ENCODE results near the gene TSPAN17.

Gene TSPAN17

DNA sequence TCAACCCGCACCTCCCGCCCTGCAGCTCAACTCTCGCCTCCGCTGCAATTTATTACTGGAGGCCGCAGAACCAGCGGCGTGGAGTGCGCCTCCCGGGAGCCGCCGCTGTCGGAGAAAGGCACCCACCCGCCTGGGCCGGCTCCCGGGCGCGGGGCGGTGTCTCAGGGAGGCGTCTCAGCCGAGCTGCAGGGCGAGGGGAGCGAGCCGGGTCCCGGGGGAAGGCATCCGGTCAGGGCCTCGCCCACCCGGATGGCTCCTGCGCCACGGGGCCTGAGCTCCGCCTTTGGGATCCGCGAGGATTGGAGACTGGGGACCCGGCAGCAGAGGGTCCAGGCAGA is 32.9 kb downstream of the TSPAN17 start:
- H3K27ac ChIP-seq = no peak overlapping the region
- TF ChIP-seq, protein P1, sequence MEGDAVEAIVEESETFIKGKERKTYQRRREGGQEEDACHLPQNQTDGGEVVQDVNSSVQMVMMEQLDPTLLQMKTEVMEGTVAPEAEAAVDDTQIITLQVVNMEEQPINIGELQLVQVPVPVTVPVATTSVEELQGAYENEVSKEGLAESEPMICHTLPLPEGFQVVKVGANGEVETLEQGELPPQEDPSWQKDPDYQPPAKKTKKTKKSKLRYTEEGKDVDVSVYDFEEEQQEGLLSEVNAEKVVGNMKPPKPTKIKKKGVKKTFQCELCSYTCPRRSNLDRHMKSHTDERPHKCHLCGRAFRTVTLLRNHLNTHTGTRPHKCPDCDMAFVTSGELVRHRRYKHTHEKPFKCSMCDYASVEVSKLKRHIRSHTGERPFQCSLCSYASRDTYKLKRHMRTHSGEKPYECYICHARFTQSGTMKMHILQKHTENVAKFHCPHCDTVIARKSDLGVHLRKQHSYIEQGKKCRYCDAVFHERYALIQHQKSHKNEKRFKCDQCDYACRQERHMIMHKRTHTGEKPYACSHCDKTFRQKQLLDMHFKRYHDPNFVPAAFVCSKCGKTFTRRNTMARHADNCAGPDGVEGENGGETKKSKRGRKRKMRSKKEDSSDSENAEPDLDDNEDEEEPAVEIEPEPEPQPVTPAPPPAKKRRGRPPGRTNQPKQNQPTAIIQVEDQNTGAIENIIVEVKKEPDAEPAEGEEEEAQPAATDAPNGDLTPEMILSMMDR (IDR thresholded peaks at IDR 0.05) = no peak
- no peak for TF ChIP-seq ZFX (IDR thresholded peaks at IDR 0.05; ENCODE audit: borderline replicate concordance)

DNA sequence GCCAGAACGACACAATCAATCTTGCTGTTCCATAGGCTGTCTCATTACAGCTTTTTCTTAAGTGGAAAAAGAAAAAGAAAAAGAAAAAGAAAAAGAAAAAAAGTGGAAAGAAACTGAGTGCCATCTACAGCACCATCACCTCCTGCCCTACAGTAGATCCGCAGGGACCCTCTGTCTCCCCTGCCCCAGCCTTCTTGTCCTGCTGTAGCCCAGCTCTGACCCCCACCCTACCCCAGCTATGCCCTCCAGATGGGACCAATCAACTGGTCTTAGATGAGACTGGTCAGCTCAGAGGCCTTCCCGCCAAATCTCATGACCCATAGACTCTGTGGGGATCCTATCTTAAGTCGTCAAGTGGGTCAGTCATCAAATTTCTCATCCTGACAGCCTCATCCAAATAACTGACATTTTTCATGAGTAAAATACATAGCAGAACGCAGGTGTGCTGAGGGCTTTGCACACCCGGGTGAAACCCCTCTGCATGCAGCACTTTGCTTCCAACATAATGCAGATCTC is 34.8 kb downstream of the TSPAN17 start:
- TF ChIP-seq, protein P1 (IDR thresholded peaks at IDR 0.05) = no peak
- no peak for TF ChIP-seq ZFX (IDR thresholded peaks at IDR 0.05; ENCODE audit: borderline replicate concordance)
- no peak overlapping the region for H3K27ac ChIP-seq

DNA sequence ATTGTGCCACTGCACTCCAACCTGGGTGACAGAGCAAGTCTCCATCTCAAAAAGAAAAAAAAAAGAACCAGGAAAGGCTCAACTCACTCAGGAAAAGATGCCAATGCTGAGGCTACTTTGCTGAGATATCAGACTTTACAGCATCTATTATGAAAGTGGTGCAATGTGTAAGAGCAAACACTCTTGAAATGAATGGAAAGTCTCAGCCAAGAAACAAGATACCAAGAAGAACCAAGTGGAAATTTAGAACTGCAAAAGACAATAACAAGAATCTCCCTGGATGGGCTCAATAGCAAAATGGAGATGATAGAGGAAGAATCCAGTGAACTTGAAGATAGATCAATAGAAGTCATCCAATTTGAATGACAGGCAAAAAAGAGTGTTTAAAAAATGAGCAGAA is 37.7 kb downstream of the TSPAN17 start:
- no peak for TF ChIP-seq ZFX (IDR thresholded peaks at IDR 0.05; ENCODE audit: borderline replicate concordance)
- TF ChIP-seq, protein P1 (IDR thresholded peaks at IDR 0.05) = no peak
- H3K27ac ChIP-seq = no peak overlapping the region

DNA sequence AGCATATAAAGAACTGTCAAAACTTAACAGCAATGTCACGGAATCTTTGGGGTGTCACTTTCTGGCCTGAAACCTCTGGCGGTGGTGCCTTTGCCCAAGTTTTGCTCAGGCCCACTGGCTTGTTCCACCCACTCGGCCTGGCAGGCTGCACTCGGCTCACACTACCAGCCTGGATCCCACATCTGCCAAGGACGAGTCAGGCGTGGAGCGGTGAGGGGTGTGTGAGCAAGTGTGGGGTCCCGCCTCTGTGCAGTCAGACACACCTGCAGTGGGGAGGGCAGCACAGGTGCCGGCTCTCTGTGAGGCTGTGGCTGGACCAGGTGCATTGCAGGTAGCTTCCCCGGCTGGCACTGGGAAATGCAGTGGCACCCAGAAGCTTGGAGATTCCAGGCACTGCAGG is 40.0 kb downstream of the TSPAN17 start:
- TF ChIP-seq, protein P1 (IDR thresholded peaks at IDR 0.05) = no peak
- TF ChIP-seq ZFX (IDR thresholded peaks at IDR 0.05; ENCODE audit: borderline replicate concordance) = no peak
- no peak overlapping the region for H3K27ac ChIP-seq

DNA sequence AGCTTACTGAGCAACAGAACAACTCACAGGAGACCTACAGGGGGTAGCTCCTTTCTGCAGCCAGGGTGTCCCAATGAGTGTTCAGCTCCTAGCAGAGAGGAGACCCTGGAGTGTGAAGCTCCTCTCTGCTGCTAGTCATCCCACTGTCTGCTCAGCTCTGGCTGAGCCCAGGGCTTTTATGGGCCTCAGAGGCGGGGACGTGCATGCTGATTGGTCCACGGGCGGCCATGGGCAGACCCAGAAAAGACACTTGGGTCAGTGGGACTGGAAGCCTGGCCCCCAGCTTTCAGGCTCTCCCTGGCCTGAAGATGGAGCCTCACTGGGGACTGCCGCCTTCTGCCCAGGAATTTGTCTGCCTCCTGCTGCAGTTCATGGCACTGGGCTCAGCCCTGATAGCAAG is 40.6 kb downstream of the TSPAN17 start:
- no peak for TF ChIP-seq ZFX (IDR thresholded peaks at IDR 0.05; ENCODE audit: borderline replicate concordance)
- TF ChIP-seq, protein P1 (IDR thresholded peaks at IDR 0.05) = no peak
- no peak overlapping the region for H3K27ac ChIP-seq

DNA sequence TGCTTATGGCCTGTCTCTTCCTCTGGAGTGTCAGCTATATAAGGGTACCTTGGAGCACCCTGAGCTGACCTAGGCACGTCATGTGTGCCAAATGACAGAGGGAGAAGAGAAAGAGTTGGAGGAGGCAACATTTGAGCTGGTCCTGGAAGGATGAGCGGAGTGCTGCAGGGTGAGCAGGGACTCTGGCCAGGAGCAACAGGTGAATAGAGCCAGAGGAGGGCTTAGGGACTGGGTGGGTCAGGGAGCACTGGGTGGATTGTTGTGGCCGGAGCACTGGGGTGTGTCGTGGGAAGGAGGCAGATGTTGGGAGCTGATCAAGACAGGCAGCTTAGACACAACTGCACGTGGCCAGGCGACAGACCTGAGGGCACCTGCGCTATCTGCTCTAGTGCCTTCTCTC is 43.6 kb downstream of the TSPAN17 start:
- H3K27ac ChIP-seq = no peak overlapping the region
- TF ChIP-seq ZFX (IDR thresholded peaks at IDR 0.05; ENCODE audit: borderline replicate concordance) = no peak
- TF ChIP-seq, protein P1 (IDR thresholded peaks at IDR 0.05) = no peak

DNA sequence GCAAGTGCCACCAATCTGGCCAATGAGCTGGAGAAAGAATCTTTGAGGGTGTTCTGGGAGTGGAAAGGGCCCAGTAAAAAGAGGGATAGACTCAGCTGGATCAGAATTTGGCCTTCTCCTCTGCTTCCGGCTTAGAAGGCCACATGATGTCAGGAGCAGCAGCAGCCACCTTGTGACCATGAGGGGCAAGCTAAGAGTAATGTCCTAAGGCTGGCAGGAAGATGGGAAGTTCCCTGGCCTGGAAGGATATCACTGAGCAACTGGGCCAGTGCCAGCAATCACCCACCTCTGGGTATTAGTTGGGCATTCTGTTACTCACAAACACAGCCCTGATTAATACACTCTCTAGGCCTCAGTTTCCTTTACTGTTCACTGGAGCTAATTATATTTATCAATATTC is 44.2 kb downstream of the TSPAN17 start:
- TF ChIP-seq, protein P1 (IDR thresholded peaks at IDR 0.05) = no peak
- TF ChIP-seq ZFX (IDR thresholded peaks at IDR 0.05; ENCODE audit: borderline replicate concordance) = no peak
- no peak overlapping the region for H3K27ac ChIP-seq
